ENCODE measurements around the gene MET. TPM values are rescaled to one million over a fixed set of nuclear protein-coding genes. Genes with fewer than 3 reads are reported as not detected.

MET gene
- total and polyA plus RNA-seq, 2 of the 13 experiments (the other 11 are each of a cell fraction or from before 2014, with no cell fraction given) = 21.8 to 31.5 TPM

DNA sequence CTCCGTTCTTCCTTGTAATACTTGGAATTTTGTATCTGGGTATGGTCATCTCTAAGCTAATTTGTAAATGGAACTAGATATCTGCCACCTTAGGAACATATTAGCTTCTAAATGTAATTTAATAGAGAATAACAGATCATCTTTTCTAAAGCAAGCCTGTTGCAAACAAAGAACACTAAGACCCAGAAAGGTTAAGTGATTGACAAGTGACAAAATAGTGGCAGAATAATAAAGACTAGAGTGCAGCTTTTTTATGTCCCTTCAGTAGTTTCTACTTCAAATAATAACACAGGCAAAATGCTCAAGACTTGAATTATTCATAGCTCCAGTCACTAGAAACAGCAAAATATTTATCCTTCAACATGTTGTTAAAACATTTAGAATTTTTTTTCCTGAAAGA, 91.7 kb downstream of the MET start:
- DNase-seq (ENCODE audit: low spot score) = no peak
- H3K79me2 ChIP-seq (ENCODE audit: insufficient read depth, low read length) = no peaks in the 10 kb centered on the region
- H3K9ac ChIP-seq (ENCODE audit: insufficient read depth, low read depth, low read length) = no peak overlapping the region
- H3K9me3 ChIP-seq (ENCODE audit: low read length) = no peaks in the 10 kb centered on the region
- H3K27me3 ChIP-seq (ENCODE audit: control insufficient read depth in 1 of 2, insufficient read depth in 2 of 2, low read length in 2 of 2) = no peaks in the 10 kb centered on the region; a peak in 1 of 5 replicates
- H3K4me3 ChIP-seq (replicated peaks in 1 of 3; ENCODE audit: insufficient read depth in 1 of 3, low read depth in 2 of 3, low read length in 3 of 3) = no peak overlapping the region
- no peak overlapping the region for H3K27ac ChIP-seq (ENCODE audit: extremely low read length, insufficient read depth, low read length)
- peaks cover 3 to 10% of the 10 kb centered on the region in 2 experiments; a peak in 4 of 5 replicates for H3K36me3 ChIP-seq (replicated peaks in 1 of 2; ENCODE audit: control insufficient read depth in 1 of 2, insufficient read depth in 2 of 2, low read length in 2 of 2)
- in situ Hi-C loops (cut with HindIII; ENCODE audit: extremely low pct_ligation_motif_present, low pct_unique_long_range_greater_than_20kb) (no loop called here), intact Hi-C loops (cut with micrococcal nuclease; ENCODE audit: unreplicated experiment) (no loop called here)
- no peak overlapping the region for H2AFZ ChIP-seq (ENCODE audit: low read length)
- no peak for FAIRE-seq
- no peak for ATAC-seq
- H4K20me1 ChIP-seq (ENCODE audit: insufficient read depth, low read length) = no peaks in the 10 kb centered on the region
- 90% methylated on average over 1 of the region's 1 CpG for WGBS (ENCODE audit: low lambda C conversion rate)
- TF ChIP-seq MNT (IDR thresholded peaks at IDR 0.05) (no peak), ZNF691 (CRISPR knock-in tag; IDR thresholded peaks at IDR 0.05; ENCODE audit: borderline replicate concordance, low read depth) (no peak), ZNF337 (CRISPR knock-in tag; IDR thresholded peaks at IDR 0.05; ENCODE audit: borderline replicate concordance, low read depth) (no peak), MBNL3 (CRISPR knock-in tag; conservative IDR thresholded peaks at IDR 0.05) (no peak), SMARCC2 (IDR thresholded peaks at IDR 0.05) (no peak), ADNP (CRISPR knock-in tag; IDR thresholded peaks at IDR 0.05) (no peak), KMT2A (CRISPR knock-in tag; IDR thresholded peaks at IDR 0.05) (no peak), CHCHD3 (CRISPR knock-in tag; IDR thresholded peaks at IDR 0.05) (no peak)
- TF ChIP-seq, protein P1, sequence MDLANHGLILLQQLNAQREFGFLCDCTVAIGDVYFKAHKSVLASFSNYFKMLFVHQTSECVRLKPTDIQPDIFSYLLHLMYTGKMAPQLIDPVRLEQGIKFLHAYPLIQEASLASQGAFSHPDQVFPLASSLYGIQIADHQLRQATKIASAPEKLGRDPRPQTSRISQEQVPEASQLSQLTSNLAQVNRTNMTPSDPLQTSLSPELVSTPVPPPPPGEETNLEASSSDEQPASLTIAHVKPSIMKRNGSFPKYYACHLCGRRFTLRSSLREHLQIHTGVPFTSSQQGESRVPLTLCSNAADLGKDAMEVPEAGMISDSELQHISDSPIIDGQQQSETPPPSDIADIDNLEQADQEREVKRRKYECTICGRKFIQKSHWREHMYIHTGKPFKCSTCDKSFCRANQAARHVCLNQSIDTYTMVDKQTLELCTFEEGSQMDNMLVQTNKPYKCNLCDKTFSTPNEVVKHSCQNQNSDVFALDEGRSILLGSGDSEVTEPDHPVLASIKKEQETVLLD (CRISPR knock-in tag; IDR thresholded peaks at IDR 0.05; ENCODE audit: low read depth) = no peak
- ChIA-PET CTCF (ENCODE audit: low intra/inter-chr PET ratio, low total read pairs) (no interaction called here), POLR2A (interaction anchor here (1.6 kb wide), 1 partner anchor 9 kb away, joined by 4 read pairs; no protein-coding TSS in a partner anchor)
- BruUV-seq (replicated peaks) = no TSS peak
- peaks cover 14% of the 10 kb centered on the region for H3K4me1 ChIP-seq (ENCODE audit: insufficient read depth, low read length)
- H3K4me2 ChIP-seq (ENCODE audit: low read depth, low read length) = no peak overlapping the region

Measured in HepG2 (cell line).